SK-N-MC (cell line): Measurements from ENCODE around the gene C11orf87.

Experiments
- EZH2 ChIP-seq: fragments of 200-600 bp; sonication (generic); IDR thresholded peaks from one replicate; pipeline ENCODE4 v1.6.1; 2017; ENCODE audit warnings: antibody characterized with exemption
- POLR2AphosphoS5 ChIP-seq: IDR thresholded peaks from 2 replicates; pipeline ENCODE4 v1.6.1; 2012; ENCODE audit warnings: mild to moderate bottlenecking, low read depth, low read length, borderline replicate concordance

DNA sequence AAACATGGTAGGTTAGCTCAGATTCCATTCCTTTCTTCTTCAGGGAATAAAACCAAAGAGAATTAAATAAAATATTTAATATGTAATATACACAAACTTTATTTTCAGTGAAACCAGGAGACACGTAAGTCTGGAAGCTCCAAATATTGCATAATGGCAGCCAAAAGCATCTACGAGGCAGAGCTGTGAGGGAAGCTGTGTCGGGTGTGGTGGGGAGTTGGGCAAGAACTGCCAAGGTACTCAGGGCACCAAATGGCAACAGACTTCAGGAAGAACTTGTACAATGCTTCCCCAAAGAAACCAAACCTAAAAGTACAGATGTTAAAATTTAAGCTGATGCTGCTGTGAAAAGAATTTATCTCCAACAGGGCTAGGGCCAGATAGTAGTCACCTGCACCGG lies 47.5 kb upstream of the C11orf87 start:
- no peak for TF ChIP-seq EZH2
- TF ChIP-seq POLR2AphosphoS5, result no peak
